ENCODE data around the gene HTR6.
"Not testable (repeated sequence)": the region's sequence is repeated elsewhere in the genome, so short reads cannot be mapped to it uniquely, and the experiment has no call there.

Gene HTR6

GRCh38 chr1:19629357-19629756 is 35.3 kb upstream of the HTR6 start:
- no peak overlapping the region for H3K4me3 ChIP-seq (ENCODE audit: control insufficient read depth, low read depth, low read length)
- TF ChIP-seq, protein P1, sequence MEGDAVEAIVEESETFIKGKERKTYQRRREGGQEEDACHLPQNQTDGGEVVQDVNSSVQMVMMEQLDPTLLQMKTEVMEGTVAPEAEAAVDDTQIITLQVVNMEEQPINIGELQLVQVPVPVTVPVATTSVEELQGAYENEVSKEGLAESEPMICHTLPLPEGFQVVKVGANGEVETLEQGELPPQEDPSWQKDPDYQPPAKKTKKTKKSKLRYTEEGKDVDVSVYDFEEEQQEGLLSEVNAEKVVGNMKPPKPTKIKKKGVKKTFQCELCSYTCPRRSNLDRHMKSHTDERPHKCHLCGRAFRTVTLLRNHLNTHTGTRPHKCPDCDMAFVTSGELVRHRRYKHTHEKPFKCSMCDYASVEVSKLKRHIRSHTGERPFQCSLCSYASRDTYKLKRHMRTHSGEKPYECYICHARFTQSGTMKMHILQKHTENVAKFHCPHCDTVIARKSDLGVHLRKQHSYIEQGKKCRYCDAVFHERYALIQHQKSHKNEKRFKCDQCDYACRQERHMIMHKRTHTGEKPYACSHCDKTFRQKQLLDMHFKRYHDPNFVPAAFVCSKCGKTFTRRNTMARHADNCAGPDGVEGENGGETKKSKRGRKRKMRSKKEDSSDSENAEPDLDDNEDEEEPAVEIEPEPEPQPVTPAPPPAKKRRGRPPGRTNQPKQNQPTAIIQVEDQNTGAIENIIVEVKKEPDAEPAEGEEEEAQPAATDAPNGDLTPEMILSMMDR (IDR thresholded peaks at IDR 0.05; ENCODE audit: control insufficient read depth, insufficient read depth, low read depth, low read length, missing control alignments): no peak
- no peak for DNase-seq (ENCODE audit: low read depth)

- DNase-seq (ENCODE audit: low read depth); H3K4me3 ChIP-seq (ENCODE audit: control insufficient read depth, low read depth, low read length): not testable (repeated sequence)
These were observed 34.5 kb upstream of the HTR6 start for GRCh38 chr1:19630192-19630591.

GRCh38 chr1:19630720-19631395 is 33.8 kb upstream of the HTR6 start:
- TF ChIP-seq, protein P1 (IDR thresholded peaks at IDR 0.05; ENCODE audit: control insufficient read depth, insufficient read depth, low read depth, low read length, missing control alignments): no peak
- no peak overlapping the region for H3K4me3 ChIP-seq (ENCODE audit: control insufficient read depth, low read depth, low read length)
- DNase-seq (ENCODE audit: low read depth): no peak

DNA sequence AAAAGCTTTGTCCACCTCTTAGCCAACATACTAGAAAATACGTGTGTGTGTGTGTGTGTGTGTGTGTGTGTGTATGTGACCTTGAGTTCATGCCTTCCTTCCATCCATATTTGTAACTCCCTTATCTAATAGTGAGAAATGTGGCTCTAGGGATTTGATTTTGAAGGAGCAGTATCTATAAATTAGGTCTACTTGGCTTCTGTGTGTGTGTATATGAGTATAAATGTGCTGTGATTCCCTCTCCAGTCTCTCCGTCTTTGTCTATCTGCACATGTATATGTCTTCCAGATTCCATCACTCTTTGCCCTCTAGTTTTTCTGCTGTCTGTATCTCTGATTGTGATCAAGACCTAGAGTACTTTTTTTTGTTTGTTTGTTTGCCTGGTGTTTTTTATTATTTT is 32.5 kb upstream of the HTR6 start:
- TF ChIP-seq, protein P1 (IDR thresholded peaks at IDR 0.05; ENCODE audit: control insufficient read depth, insufficient read depth, low read depth, low read length, missing control alignments): no peak

GRCh38 chr1:19633106-19633505 is 31.6 kb upstream of the HTR6 start:
- TF ChIP-seq, protein P1 (IDR thresholded peaks at IDR 0.05; ENCODE audit: control insufficient read depth, insufficient read depth, low read depth, low read length, missing control alignments): no peak
- no peak overlapping the region for H3K4me3 ChIP-seq (ENCODE audit: control insufficient read depth, low read depth, low read length)
- no peak for DNase-seq (ENCODE audit: low read depth)

More for the DNA sequence above, 32.5 kb upstream of the HTR6 start:
- no peak overlapping the region for H3K4me3 ChIP-seq (ENCODE audit: control insufficient read depth, low read depth, low read length)
- no peak for DNase-seq (ENCODE audit: low read depth)

- H3K4me3 ChIP-seq (ENCODE audit: control insufficient read depth, low read depth, low read length); DNase-seq (ENCODE audit: low read depth): not testable (repeated sequence)
These were observed 29.6 kb upstream of the HTR6 start for GRCh38 chr1:19635064-19635463.

- no peak overlapping the region for H3K4me3 ChIP-seq (ENCODE audit: control insufficient read depth, low read depth, low read length)
- TF ChIP-seq, protein P1 (IDR thresholded peaks at IDR 0.05; ENCODE audit: control insufficient read depth, insufficient read depth, low read depth, low read length, missing control alignments): no peak
- no peak for DNase-seq (ENCODE audit: low read depth)
These were observed 29.0 kb upstream of the HTR6 start for GRCh38 chr1:19635646-19636045.

- no peak overlapping the region for H3K4me3 ChIP-seq (ENCODE audit: control insufficient read depth, low read depth, low read length)
These were observed 28.6 kb upstream of the HTR6 start for GRCh38 chr1:19636065-19636464.

DNA sequence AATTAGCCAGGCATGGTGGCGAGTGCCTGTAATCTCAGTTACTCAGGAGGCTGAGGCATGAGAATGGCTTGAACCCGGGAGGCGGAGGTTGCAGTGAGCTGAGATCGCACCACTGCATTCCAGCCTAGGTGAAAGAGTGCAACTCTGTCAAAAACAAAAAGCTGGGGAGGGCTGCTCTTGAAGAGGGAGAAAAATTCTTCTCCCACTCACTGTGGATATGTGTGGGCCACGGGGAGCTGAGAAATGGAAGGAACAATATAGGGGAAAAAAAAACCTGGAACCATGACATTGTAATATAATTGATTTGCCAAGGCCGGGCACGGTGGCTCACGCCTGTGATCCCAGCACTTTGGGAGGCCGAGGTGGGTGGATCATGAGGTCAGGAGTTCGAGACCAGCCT is 27.9 kb upstream of the HTR6 start:
- not testable (repeated sequence) for DNase-seq (ENCODE audit: low read depth); H3K4me3 ChIP-seq (ENCODE audit: control insufficient read depth, low read depth, low read length)

More at GRCh38 chr1:19636065-19636464, 28.6 kb upstream of the HTR6 start:
- no peak for DNase-seq (ENCODE audit: low read depth)
- TF ChIP-seq, protein P1 (IDR thresholded peaks at IDR 0.05; ENCODE audit: control insufficient read depth, insufficient read depth, low read depth, low read length, missing control alignments): no peak

Data from AG09309 (cell line).